ENCODE results near the gene PLEKHF1.
"Not testable (repeated sequence)": the region's sequence is repeated elsewhere in the genome, so short reads cannot be mapped to it uniquely, and the experiment has no call there.

The PLEKHF1 gene

DNA sequence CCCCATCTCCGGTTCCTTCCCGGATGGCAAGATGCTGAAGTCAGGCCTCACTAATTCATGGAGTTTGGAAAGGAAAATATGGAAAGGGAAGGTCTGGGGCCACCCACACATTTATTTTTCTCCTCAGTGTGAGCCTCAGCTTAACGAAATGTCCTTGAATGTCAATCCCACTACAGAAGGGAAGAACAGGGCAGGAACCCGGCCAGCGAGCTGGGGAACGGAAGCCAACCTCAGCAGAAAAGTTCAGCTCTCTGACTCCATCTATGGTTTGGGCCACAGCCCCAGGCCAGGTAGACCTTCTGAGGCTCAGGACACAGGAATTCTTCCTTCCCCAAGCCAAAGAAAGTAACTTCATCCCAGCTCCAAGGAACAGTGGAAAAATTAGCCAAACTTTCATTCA is 41.4 kb downstream of the PLEKHF1 start:
- H2BK15ac ChIP-seq (ENCODE audit: low read depth, poor library complexity, severe bottlenecking), result no peak overlapping the region

DNA sequence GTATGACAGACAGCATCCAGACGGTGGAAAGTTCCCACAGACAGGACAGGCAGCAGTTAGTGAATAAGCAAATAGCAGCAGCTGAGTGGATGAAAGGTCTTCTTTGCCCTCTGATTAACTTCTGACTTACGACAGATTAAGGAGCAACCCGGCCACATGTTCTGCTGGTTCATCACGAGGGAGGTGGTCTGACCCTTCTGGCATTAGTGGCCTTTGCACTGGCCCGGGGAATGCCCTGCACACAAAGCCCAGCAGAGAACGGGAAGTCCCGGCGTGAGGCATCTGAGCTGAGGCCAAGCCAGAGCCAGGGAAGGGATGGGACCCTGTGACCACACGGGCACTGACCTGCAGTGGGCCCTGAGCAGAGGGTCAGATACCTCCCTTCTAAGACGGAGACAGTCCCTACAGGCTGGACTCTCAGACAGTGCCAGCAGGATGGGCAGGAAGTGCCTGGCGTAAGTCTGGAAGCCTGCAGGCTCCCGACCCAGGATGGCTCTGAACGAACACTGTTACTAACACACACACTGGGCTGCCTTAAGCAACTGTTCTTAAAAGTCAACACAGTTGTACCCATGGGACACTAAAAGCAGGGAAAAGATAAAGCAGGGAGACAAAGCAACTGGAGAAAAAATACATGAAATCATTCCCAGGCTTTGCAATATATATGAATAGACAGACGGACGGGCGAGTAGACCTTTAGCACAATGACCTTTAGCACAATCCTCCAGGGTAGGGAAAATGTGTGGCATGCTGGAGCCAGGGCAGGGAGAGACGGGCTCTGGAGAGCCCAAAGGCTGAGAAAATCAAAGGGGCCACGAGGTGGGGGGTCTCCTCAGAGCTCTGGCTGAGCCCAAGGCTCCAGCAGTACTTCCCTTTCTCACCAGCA is 43.5 kb downstream of the PLEKHF1 start:
- peaks cover 39 to 42% of the 10 kb centered on the region in 2 experiments for H3K36me3 ChIP-seq (ENCODE audit: control insufficient read depth in 1 of 2, insufficient read depth in 2 of 2, low read depth in 1 of 2, low read length in 2 of 2)
- peak; percentile 8 for DNase-seq
- no peaks in the 10 kb centered on the region for H3K9me3 ChIP-seq (ENCODE audit: control insufficient read depth, low read length)
- no peak overlapping the region for H4K91ac ChIP-seq (ENCODE audit: low read length)
- H3K18ac ChIP-seq (ENCODE audit: low read depth in 1 of 2, low read length in 2 of 2), result no peak overlapping the region
- no peak overlapping the region for H4K8ac ChIP-seq (ENCODE audit: low read length)
- no peak overlapping the region for H3K23ac ChIP-seq (ENCODE audit: low read length in 2 of 2)
- no peak overlapping the region for H3K4me2 ChIP-seq (ENCODE audit: low read length, poor library complexity, severe bottlenecking)
- H3K4me1 ChIP-seq (ENCODE audit: control insufficient read depth, insufficient read depth, low read depth, low read length), result peaks cover 6% of the 10 kb centered on the region
- H2AK5ac ChIP-seq (ENCODE audit: low read length, severe bottlenecking), result no peak overlapping the region
- peak overlapping the region in 1 of 2 experiments; percentile 34 for H3K4me3 ChIP-seq (ENCODE audit: insufficient read depth in 1 of 2, low read depth in 1 of 2, low read length in 2 of 2)
- no peak overlapping the region for H3K4ac ChIP-seq (ENCODE audit: low read depth in 1 of 2, low read length in 2 of 2)
- H3K27me3 ChIP-seq (ENCODE audit: control insufficient read depth in 1 of 2, insufficient read depth in 1 of 2, low read length in 2 of 2), result no peaks in the 10 kb centered on the region
- H3K14ac ChIP-seq (ENCODE audit: low read length in 2 of 2), result no peak overlapping the region
- peak overlapping the region; percentile 2 for H3K9ac ChIP-seq (ENCODE audit: low read length)
- no peak overlapping the region for H2BK15ac ChIP-seq (ENCODE audit: low read depth, poor library complexity, severe bottlenecking)
- H2BK5ac ChIP-seq (ENCODE audit: low read depth, low read length, poor library complexity, severe bottlenecking), result no peak overlapping the region
- 84% methylated on average over 13 of the region's 18 CpGs for WGBS
- H3K27ac ChIP-seq (ENCODE audit: low read length, poor library complexity, severe bottlenecking), result no peak overlapping the region
- no peak overlapping the region for H2AFZ ChIP-seq (ENCODE audit: low read depth, low read length)
- peaks cover 52% of the 10 kb centered on the region for H3K79me1 ChIP-seq (replicated peaks; ENCODE audit: low read length, poor library complexity, severe bottlenecking)
- no peak overlapping the region for H2BK120ac ChIP-seq (ENCODE audit: low read depth, low read length)
- H2BK12ac ChIP-seq (ENCODE audit: low read length in 2 of 2), result no peak overlapping the region

More for the DNA sequence above, 41.4 kb downstream of the PLEKHF1 start:
- no peak overlapping the region for H3K4me2 ChIP-seq (ENCODE audit: low read length, poor library complexity, severe bottlenecking)
- no peaks in the 10 kb centered on the region for H3K27me3 ChIP-seq (ENCODE audit: control insufficient read depth in 1 of 2, insufficient read depth in 1 of 2, low read length in 2 of 2)
- no peak overlapping the region for H3K18ac ChIP-seq (ENCODE audit: low read depth in 1 of 2, low read length in 2 of 2)
- H3K4ac ChIP-seq (ENCODE audit: low read depth in 1 of 2, low read length in 2 of 2), result no peak overlapping the region
- DNase-seq, result no peak
- no peak overlapping the region for H2BK12ac ChIP-seq (ENCODE audit: low read length in 2 of 2)
- no peak overlapping the region for H3K14ac ChIP-seq (ENCODE audit: low read length in 2 of 2)
- no peak overlapping the region for H2BK5ac ChIP-seq (ENCODE audit: low read depth, low read length, poor library complexity, severe bottlenecking)
- H4K91ac ChIP-seq (ENCODE audit: low read length), result no peak overlapping the region
- no peak overlapping the region for H3K9ac ChIP-seq (ENCODE audit: low read length)
- H4K8ac ChIP-seq (ENCODE audit: low read length), result no peak overlapping the region
- H3K9me3 ChIP-seq (ENCODE audit: control insufficient read depth, low read length), result no peaks in the 10 kb centered on the region
- peaks cover 3% of the 10 kb centered on the region for H3K4me1 ChIP-seq (ENCODE audit: control insufficient read depth, insufficient read depth, low read depth, low read length)
- H3K36me3 ChIP-seq (ENCODE audit: control insufficient read depth in 1 of 2, insufficient read depth in 2 of 2, low read depth in 1 of 2, low read length in 2 of 2), result peaks cover 41 to 52% of the 10 kb centered on the region in 2 experiments
- H2AK5ac ChIP-seq (ENCODE audit: low read length, severe bottlenecking), result no peak overlapping the region
- H3K79me1 ChIP-seq (replicated peaks; ENCODE audit: low read length, poor library complexity, severe bottlenecking), result peaks cover 52% of the 10 kb centered on the region
- no peak overlapping the region for H2BK120ac ChIP-seq (ENCODE audit: low read depth, low read length)
- H3K27ac ChIP-seq (ENCODE audit: low read length, poor library complexity, severe bottlenecking), result no peak overlapping the region
- no peak overlapping the region for H3K4me3 ChIP-seq (ENCODE audit: insufficient read depth in 1 of 2, low read depth in 1 of 2, low read length in 2 of 2)
- H3K23ac ChIP-seq (ENCODE audit: low read length in 2 of 2), result no peak overlapping the region
- no peak overlapping the region for H2AFZ ChIP-seq (ENCODE audit: low read depth, low read length)
- 95% methylated on average over 5 of the region's 6 CpGs for WGBS

DNA sequence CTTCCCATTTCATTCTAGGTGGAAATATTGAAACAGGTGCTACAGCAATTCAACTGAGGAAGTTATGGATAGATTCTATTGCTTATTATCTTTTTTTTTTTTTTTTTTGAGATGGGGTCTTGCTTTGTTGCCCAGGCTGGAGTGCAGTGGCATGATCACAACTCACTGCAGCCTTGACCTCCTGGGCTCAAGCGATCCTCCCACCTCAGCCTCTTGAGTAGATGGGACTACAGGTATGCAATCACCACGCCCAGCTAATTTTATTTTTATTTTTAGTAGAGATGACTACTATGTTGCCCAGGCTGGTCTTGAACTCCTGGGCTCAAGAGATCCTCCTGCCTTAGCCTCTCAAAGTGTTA is 44.2 kb downstream of the PLEKHF1 start:
- not testable (repeated sequence) for H2BK15ac ChIP-seq (ENCODE audit: low read depth, poor library complexity, severe bottlenecking); H2AK5ac ChIP-seq (ENCODE audit: low read length, severe bottlenecking); H3K18ac ChIP-seq (ENCODE audit: low read depth in 1 of 2, low read length in 2 of 2); H2BK12ac ChIP-seq (ENCODE audit: low read length in 2 of 2); H3K4me2 ChIP-seq (ENCODE audit: low read length, poor library complexity, severe bottlenecking); H2BK5ac ChIP-seq (ENCODE audit: low read depth, low read length, poor library complexity, severe bottlenecking); H2BK120ac ChIP-seq (ENCODE audit: low read depth, low read length); H3K4me3 ChIP-seq (ENCODE audit: insufficient read depth in 1 of 2, low read depth in 1 of 2, low read length in 2 of 2); DNase-seq; H3K27me3 ChIP-seq (ENCODE audit: control insufficient read depth in 1 of 2, insufficient read depth in 1 of 2, low read length in 2 of 2); H3K14ac ChIP-seq (ENCODE audit: low read length in 2 of 2); H4K8ac ChIP-seq (ENCODE audit: low read length); H2AFZ ChIP-seq (ENCODE audit: low read depth, low read length); H3K23ac ChIP-seq (ENCODE audit: low read length in 2 of 2); H4K91ac ChIP-seq (ENCODE audit: low read length); H3K9me3 ChIP-seq (ENCODE audit: control insufficient read depth, low read length); H3K4ac ChIP-seq (ENCODE audit: low read depth in 1 of 2, low read length in 2 of 2); H3K27ac ChIP-seq (ENCODE audit: low read length, poor library complexity, severe bottlenecking)
- Histone ChIP-seq H3K79me1 (replicated peaks; ENCODE audit: low read length, poor library complexity, severe bottlenecking) (peaks cover 51% of the 10 kb centered on the region), H3K4me1 (ENCODE audit: control insufficient read depth, insufficient read depth, low read depth, low read length) (peaks cover 12% of the 10 kb centered on the region), H3K36me3 (ENCODE audit: control insufficient read depth in 1 of 2, insufficient read depth in 2 of 2, low read depth in 1 of 2, low read length in 2 of 2) (peaks cover 38 to 41% of the 10 kb centered on the region in 2 experiments), H3K9ac (ENCODE audit: low read length) (peak overlapping the region; percentile 2)
- WGBS, result no CpG with 5 or more reads among the region's 2 CpGs

DNA sequence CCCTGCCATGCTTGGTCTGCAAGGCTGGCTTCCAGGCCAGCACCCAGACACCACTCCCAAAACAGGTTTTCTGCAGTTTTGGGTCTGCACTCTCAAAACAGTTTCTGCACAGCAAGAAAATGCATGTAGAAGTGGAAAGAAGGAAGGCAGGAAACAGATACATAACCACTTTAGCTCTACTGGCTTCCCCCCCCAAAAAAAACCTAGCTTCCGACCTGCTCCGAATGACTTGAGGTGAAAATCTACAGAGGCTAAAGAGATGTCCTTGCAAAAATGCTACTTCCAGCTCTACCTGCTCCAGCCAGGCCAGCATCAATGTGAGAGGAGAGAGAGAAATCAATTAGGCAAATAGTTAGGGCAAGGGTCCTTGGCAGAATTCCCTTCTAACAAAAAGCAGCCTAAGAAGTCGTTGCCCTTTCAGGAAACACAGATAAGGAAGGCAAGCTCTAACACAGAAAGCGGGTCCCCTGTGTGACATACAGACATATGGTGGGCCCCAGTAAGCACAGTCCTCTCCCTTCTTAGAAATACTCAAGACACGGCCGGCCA is 46.4 kb downstream of the PLEKHF1 start:
- H2AFZ ChIP-seq (ENCODE audit: low read depth, low read length), result no peak overlapping the region
- peaks cover 53% of the 10 kb centered on the region for H3K79me1 ChIP-seq (replicated peaks; ENCODE audit: low read length, poor library complexity, severe bottlenecking)
- no peak overlapping the region for H3K14ac ChIP-seq (ENCODE audit: low read length in 2 of 2)
- no peaks in the 10 kb centered on the region for H3K27me3 ChIP-seq (ENCODE audit: control insufficient read depth in 1 of 2, insufficient read depth in 1 of 2, low read length in 2 of 2)
- WGBS, result 88% methylated on average over 4 of the region's 6 CpGs
- H4K8ac ChIP-seq (ENCODE audit: low read length), result no peak overlapping the region
- no peak overlapping the region for H3K4me3 ChIP-seq (ENCODE audit: insufficient read depth in 1 of 2, low read depth in 1 of 2, low read length in 2 of 2)
- no peak overlapping the region for H2BK15ac ChIP-seq (ENCODE audit: low read depth, poor library complexity, severe bottlenecking)
- H3K27ac ChIP-seq (ENCODE audit: low read length, poor library complexity, severe bottlenecking), result no peak overlapping the region
- no peaks in the 10 kb centered on the region for H3K9me3 ChIP-seq (ENCODE audit: control insufficient read depth, low read length)
- no peak overlapping the region for H3K4ac ChIP-seq (ENCODE audit: low read depth in 1 of 2, low read length in 2 of 2)
- H3K4me2 ChIP-seq (ENCODE audit: low read length, poor library complexity, severe bottlenecking), result no peak overlapping the region
- peaks cover 19% of the 10 kb centered on the region for H3K4me1 ChIP-seq (ENCODE audit: control insufficient read depth, insufficient read depth, low read depth, low read length)
- no peak overlapping the region for H3K18ac ChIP-seq (ENCODE audit: low read depth in 1 of 2, low read length in 2 of 2)
- no peak overlapping the region for H3K23ac ChIP-seq (ENCODE audit: low read length in 2 of 2)
- no peak overlapping the region for H2BK5ac ChIP-seq (ENCODE audit: low read depth, low read length, poor library complexity, severe bottlenecking)
- H4K91ac ChIP-seq (ENCODE audit: low read length), result no peak overlapping the region
- H3K9ac ChIP-seq (ENCODE audit: low read length), result no peak overlapping the region
- H2AK5ac ChIP-seq (ENCODE audit: low read length, severe bottlenecking), result no peak overlapping the region
- H2BK12ac ChIP-seq (ENCODE audit: low read length in 2 of 2), result no peak overlapping the region
- peaks cover 17 to 29% of the 10 kb centered on the region in 2 experiments for H3K36me3 ChIP-seq (ENCODE audit: control insufficient read depth in 1 of 2, insufficient read depth in 2 of 2, low read depth in 1 of 2, low read length in 2 of 2)
- DNase-seq, result no peak
- H2BK120ac ChIP-seq (ENCODE audit: low read depth, low read length), result no peak overlapping the region

Data from mesenchymal stem cell (in vitro differentiated cells and primary cell).